DND-41 (cell line): Measurements from ENCODE around the gene MACROD2.

Experiments
- ATAC-seq: fragments of 200-7000 bp; cut with Tn5 transposase; 3 replicates; pipeline ENCODE4 v1.9.1; 2021; ENCODE audit warnings: low read depth; ENCODE audit not compliant: insufficient read depth
- DNase-seq: peaks from one replicate; pipeline ENCODE4 v3.0.0-alpha.2; 2020
- H2AFZ ChIP-seq: 2 replicates; pipeline ENCODE4 v1.6.0; 2012; ENCODE audit warnings: low read depth, low read length
- H3K27ac ChIP-seq: 2 replicates; pipeline ENCODE4 v1.5.1; 2012; ENCODE audit warnings: low read length, inconsistent platforms
- H3K27me3 ChIP-seq: fragments of 200-600 bp; sonication (generic); 2 replicates; pipeline ENCODE4 v1.6.0; 2012; ENCODE audit warnings: low read length, mild to moderate bottlenecking, inconsistent platforms; ENCODE audit not compliant: insufficient read depth, poor library complexity
- H3K36me3 ChIP-seq: 2 replicates; pipeline ENCODE4 v1.5.1; 2012; ENCODE audit warnings: low read length, inconsistent platforms; ENCODE audit not compliant: insufficient read depth
- H3K4me1 ChIP-seq: 2 replicates; pipeline ENCODE4 v1.5.1; 2012; ENCODE audit warnings: mild to moderate bottlenecking, low read length; ENCODE audit not compliant: insufficient read depth
- H3K4me2 ChIP-seq: 2 replicates; pipeline ENCODE4 v1.6.0; 2012; ENCODE audit warnings: mild to moderate bottlenecking, moderate library complexity, low read length, inconsistent platforms; ENCODE audit not compliant: insufficient read depth
- H3K4me3 ChIP-seq, 2 experiments: fragments of 200-600 bp in 1 of 2; shearing (Covaris generic) in 1 of 2; 2 replicates each; pipeline ENCODE4 v1.5.1; 2012 to 2016; ENCODE audit warnings: inconsistent platforms in 2 of 2, low read length in 2 of 2, mild to moderate bottlenecking in 2 of 2, low read depth in 1 of 2, moderate library complexity in 1 of 2
- H3K79me2 ChIP-seq: 2 replicates; pipeline ENCODE4 v1.6.0; 2012; ENCODE audit warnings: low read length, inconsistent platforms; ENCODE audit not compliant: insufficient read depth
- H3K9ac ChIP-seq: 2 replicates; pipeline ENCODE4 v1.6.0; 2012; ENCODE audit warnings: low read depth, mild to moderate bottlenecking, inconsistent platforms, low read length, moderate library complexity
- H3K9me3 ChIP-seq: 2 replicates; pipeline ENCODE4 v1.5.1; 2012; ENCODE audit warnings: low read length, moderate library complexity, mild to moderate bottlenecking, inconsistent platforms; ENCODE audit not compliant: insufficient read depth, severe bottlenecking
- H4K20me1 ChIP-seq: 2 replicates; pipeline ENCODE4 v1.6.0; 2012; ENCODE audit warnings: low read length; ENCODE audit not compliant: insufficient read depth
- EZH2 ChIP-seq: IDR thresholded peaks from 3 replicates; pipeline ENCODE4 v1.6.1; 2012; ENCODE audit warnings: borderline replicate concordance, low read depth, mild to moderate bottlenecking, moderate library complexity, low read length, inconsistent platforms; ENCODE audit not compliant: severe bottlenecking
- TF ChIP-seq, protein P1 (sequence below): IDR thresholded peaks from 2 replicates; pipeline ENCODE4 v1.5.1; 2012; ENCODE audit warnings: borderline replicate concordance, low read length, moderate library complexity, mild to moderate bottlenecking; ENCODE audit not compliant: poor library complexity, severe bottlenecking; ENCODE audit errors: extremely low read depth

The MACROD2 gene

DNA sequence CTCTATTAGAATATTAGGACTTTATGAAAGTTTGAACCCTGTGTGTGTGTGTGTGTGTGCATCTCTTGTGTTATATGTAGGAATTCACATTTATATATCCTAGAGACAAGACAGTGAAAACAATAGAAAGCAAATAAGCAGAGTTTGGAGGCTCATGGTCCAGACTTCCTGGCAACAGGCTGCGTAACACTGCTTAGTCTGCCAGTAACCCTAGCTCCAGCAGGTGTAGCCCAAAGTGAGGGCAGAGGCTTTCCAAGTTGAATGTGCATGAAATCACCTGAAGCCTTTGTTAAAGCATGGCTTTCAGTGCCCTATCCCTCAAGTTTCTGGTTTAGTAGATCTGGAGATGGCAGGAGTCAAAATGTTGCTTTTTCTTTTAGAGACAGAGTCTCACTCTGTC is 2008.0 kb downstream of the MACROD2 start:
- H4K20me1 ChIP-seq: no peaks in the 10 kb centered on the region
- H3K4me2 ChIP-seq: no peak overlapping the region
- H3K27ac ChIP-seq: no peak overlapping the region
- DNase-seq (no peak), ATAC-seq (no peak)
- no peaks in the 10 kb centered on the region for H3K79me2 ChIP-seq
- H3K4me3 ChIP-seq: no peak overlapping the region
- no peaks in the 10 kb centered on the region for H3K27me3 ChIP-seq
- H3K9me3 ChIP-seq: no peaks in the 10 kb centered on the region
- no peaks in the 10 kb centered on the region for H3K4me1 ChIP-seq
- no peak overlapping the region for H2AFZ ChIP-seq
- no peak overlapping the region for H3K9ac ChIP-seq
- TF ChIP-seq, protein P1, sequence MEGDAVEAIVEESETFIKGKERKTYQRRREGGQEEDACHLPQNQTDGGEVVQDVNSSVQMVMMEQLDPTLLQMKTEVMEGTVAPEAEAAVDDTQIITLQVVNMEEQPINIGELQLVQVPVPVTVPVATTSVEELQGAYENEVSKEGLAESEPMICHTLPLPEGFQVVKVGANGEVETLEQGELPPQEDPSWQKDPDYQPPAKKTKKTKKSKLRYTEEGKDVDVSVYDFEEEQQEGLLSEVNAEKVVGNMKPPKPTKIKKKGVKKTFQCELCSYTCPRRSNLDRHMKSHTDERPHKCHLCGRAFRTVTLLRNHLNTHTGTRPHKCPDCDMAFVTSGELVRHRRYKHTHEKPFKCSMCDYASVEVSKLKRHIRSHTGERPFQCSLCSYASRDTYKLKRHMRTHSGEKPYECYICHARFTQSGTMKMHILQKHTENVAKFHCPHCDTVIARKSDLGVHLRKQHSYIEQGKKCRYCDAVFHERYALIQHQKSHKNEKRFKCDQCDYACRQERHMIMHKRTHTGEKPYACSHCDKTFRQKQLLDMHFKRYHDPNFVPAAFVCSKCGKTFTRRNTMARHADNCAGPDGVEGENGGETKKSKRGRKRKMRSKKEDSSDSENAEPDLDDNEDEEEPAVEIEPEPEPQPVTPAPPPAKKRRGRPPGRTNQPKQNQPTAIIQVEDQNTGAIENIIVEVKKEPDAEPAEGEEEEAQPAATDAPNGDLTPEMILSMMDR: no peak
- no peak for TF ChIP-seq EZH2
- H3K36me3 ChIP-seq: no peaks in the 10 kb centered on the region

DNA sequence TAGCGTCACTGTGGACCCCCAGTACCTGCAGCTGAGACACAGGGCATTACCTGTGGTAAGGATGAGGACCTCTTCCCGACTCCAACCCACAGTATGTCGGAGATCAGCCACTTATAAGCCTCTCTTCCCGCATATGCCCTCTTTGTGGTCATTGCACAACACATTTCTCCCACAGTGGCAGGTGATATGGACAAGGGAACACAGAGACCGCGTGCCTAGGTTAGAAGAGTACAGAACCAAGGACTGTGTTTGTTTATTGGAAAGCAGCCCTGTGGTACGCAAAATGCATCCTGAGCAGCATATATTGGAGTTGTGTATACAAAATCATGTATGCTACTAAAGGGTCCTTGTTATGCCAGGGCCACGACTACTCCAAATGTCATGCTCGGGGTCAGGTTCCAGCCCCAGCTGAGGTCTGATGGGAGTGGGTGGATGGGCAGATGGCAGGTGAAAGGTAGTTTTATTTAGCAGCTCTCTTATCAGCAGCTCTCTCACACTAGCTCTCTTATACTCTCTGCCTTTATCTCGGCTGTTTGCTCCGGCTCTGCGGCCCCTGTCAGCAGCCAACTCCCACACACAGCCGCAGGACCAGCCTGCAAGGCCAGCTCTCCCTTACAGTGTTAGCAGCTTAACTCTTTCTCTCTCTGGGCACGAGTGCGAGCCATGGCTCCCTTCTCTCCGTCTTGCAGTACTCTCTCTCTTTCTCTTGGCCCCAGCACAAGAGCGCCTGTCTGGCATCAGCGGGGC is 2009.0 kb downstream of the MACROD2 start:
- H4K20me1 ChIP-seq: no peaks in the 10 kb centered on the region
- TF ChIP-seq EZH2: no peak
- TF ChIP-seq, protein P1: no peak
- no peak overlapping the region for H2AFZ ChIP-seq
- H3K4me1 ChIP-seq: no peaks in the 10 kb centered on the region
- H3K36me3 ChIP-seq: no peaks in the 10 kb centered on the region
- no peak overlapping the region for H3K9ac ChIP-seq
- no peaks in the 10 kb centered on the region for H3K27me3 ChIP-seq
- H3K4me3 ChIP-seq: no peak overlapping the region
- no peak overlapping the region for H3K4me2 ChIP-seq
- ATAC-seq: no peak
- no peaks in the 10 kb centered on the region for H3K9me3 ChIP-seq
- no peak for DNase-seq
- H3K79me2 ChIP-seq: no peaks in the 10 kb centered on the region
- no peak overlapping the region for H3K27ac ChIP-seq

DNA sequence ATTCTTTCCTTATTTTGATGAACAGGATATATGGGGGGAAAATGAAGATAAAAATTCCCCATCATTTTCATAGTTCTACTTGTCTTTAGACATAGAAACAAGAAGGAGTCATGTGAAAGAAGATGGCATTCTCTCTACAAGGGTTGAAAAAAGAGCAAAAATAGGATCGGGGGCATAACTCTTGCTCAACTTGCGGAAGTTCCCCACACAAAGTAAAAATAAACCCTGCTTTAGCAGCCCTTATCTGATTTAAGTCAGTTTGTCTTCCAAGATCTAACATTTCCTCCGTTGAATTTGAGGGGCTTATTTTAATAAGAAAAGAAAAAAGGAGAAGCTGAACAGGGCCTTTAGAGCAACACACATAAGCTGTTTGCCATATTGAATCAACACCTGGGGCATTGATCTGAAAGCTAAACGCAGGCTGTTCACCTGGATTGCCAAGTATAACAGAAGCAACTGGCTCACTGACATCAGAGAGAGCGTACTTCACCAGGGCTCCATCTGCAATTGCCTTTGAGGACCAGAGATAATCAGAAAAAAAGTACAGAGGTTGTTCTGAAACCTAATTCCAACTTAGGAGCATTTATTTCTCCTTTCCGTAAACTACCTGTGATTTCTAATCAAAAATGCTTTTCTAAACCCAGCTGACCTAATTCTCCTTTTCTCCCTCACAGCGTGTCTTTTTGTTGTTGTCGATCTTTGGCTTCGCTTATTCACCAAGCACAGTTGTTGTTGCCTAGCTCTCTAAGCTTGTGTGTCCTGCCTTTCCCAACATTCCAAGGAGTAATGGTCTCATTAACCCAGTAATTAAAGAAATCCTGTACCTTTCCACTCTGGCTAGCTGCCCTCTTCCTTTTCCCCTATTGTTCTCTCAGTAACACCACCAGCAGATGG is 2010.0 kb downstream of the MACROD2 start:
- Histone ChIP-seq H3K36me3 (no peaks in the 10 kb centered on the region), H3K27ac (no peak overlapping the region), H4K20me1 (no peaks in the 10 kb centered on the region), H3K4me3 (no peak overlapping the region), H3K4me2 (no peak overlapping the region), H3K4me1 (no peaks in the 10 kb centered on the region), H3K9me3 (no peaks in the 10 kb centered on the region), H3K79me2 (no peaks in the 10 kb centered on the region), H2AFZ (no peak overlapping the region), H3K9ac (no peak overlapping the region), H3K27me3 (no peaks in the 10 kb centered on the region)
- TF ChIP-seq EZH2: no peak
- TF ChIP-seq, protein P1: no peak
- ATAC-seq (no peak), DNase-seq (no peak)
